ENCODE data around the gene TEF.

The TEF gene

DNA sequence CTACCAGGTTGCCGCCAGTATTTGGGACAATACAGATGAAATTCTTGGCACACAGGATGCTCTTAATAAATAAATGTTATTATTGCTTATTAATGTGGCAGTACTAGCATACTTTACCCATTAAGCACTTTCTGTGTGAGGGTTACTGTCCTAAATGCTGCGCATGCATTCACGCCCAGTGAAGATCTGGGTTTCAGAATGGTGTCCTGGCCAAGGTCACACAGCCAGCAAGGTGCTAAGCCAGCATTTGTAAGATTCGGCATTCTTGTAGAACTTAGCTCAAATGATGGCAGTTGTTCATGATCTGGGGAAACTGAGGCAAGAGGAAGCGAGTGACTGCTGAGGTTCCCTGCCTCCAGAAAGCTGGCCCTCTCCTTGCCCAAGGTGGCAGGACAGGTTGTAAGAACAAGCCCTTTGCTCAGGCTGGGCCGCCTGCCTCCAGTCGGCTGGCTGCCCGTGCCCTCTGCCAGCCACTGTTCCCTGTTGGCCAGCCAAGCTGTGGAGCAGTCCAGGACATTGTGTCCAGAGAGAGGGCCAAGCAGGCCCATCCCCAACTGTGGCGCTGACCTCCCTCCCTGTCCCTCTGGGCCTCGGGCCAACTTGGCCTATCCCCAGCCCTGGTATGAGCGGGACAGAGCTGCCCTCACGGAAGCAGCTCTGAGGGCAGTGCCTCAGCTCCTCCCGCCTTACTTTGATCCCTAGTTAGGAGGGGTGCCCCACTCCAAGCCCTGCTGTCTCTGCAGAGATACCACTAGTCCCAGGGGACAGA is 36.1 kb downstream of the TEF start:
- TF ChIP-seq ZFP3 (CRISPR knock-in tag; IDR thresholded peaks at IDR 0.05) (no peak), ARNTL (CRISPR knock-in tag; IDR thresholded peaks at IDR 0.05; ENCODE audit: borderline replicate concordance, low read depth) (no peak), BACH2 (CRISPR knock-in tag; IDR thresholded peaks at IDR 0.05; ENCODE audit: borderline replicate concordance) (no peak), CSDC2 (CRISPR knock-in tag; IDR thresholded peaks at IDR 0.05) (no peak), PATZ1 (CRISPR knock-in tag; IDR thresholded peaks at IDR 0.05; ENCODE audit: borderline replicate concordance) (no peak), GLIS3 (CRISPR knock-in tag; IDR thresholded peaks at IDR 0.05) (no peak), PPARA (CRISPR knock-in tag; IDR thresholded peaks at IDR 0.05; ENCODE audit: borderline replicate concordance) (no peak)
- TF ChIP-seq, protein P1, sequence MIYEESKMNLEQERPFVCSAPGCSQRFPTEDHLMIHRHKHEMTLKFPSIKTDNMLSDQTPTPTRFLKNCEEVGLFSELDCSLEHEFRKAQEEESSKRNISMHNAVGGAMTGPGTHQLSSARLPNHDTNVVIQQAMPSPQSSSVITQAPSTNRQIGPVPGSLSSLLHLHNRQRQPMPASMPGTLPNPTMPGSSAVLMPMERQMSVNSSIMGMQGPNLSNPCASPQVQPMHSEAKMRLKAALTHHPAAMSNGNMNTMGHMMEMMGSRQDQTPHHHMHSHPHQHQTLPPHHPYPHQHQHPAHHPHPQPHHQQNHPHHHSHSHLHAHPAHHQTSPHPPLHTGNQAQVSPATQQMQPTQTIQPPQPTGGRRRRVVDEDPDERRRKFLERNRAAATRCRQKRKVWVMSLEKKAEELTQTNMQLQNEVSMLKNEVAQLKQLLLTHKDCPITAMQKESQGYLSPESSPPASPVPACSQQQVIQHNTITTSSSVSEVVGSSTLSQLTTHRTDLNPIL (CRISPR knock-in tag; IDR thresholded peaks at IDR 0.05; ENCODE audit: low read depth), result no peak

GRCh38 chr22:41418717-41419116 is 37.0 kb downstream of the TEF start:
- ATAC-seq, result no peak
- no peak for TF ChIP-seq ZFP30 (CRISPR knock-in tag; IDR thresholded peaks at IDR 0.05)
- TF ChIP-seq PATZ1 (CRISPR knock-in tag; IDR thresholded peaks at IDR 0.05; ENCODE audit: borderline replicate concordance), result no peak
- TF ChIP-seq, protein P2, sequence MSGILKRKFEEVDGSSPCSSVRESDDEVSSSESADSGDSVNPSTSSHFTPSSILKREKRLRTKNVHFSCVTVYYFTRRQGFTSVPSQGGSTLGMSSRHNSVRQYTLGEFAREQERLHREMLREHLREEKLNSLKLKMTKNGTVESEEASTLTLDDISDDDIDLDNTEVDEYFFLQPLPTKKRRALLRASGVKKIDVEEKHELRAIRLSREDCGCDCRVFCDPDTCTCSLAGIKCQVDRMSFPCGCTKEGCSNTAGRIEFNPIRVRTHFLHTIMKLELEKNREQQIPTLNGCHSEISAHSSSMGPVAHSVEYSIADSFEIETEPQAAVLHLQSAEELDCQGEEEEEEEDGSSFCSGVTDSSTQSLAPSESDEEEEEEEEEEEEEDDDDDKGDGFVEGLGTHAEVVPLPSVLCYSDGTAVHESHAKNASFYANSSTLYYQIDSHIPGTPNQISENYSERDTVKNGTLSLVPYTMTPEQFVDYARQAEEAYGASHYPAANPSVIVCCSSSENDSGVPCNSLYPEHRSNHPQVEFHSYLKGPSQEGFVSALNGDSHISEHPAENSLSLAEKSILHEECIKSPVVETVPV (CRISPR knock-in tag; IDR thresholded peaks at IDR 0.05), result no peak
- no peak for TF ChIP-seq ISL1 (CRISPR knock-in tag; IDR thresholded peaks at IDR 0.05)
- no peak for TF ChIP-seq ZNF8 (CRISPR knock-in tag; IDR thresholded peaks at IDR 0.05)
- TF ChIP-seq ARNTL (CRISPR knock-in tag; IDR thresholded peaks at IDR 0.05; ENCODE audit: borderline replicate concordance, low read depth), result no peak
- TF ChIP-seq CSDC2 (CRISPR knock-in tag; IDR thresholded peaks at IDR 0.05), result no peak
- TF ChIP-seq ESRRG (CRISPR knock-in tag; IDR thresholded peaks at IDR 0.05), result no peak
- TF ChIP-seq OSR1 (CRISPR knock-in tag; IDR thresholded peaks at IDR 0.05), result no peak
- no peak for TF ChIP-seq ZNF70 (CRISPR knock-in tag; IDR thresholded peaks at IDR 0.05)

More for the DNA sequence above, 36.1 kb downstream of the TEF start:
- peak; percentile 49 for ATAC-seq

- TF ChIP-seq PATZ1 (CRISPR knock-in tag; IDR thresholded peaks at IDR 0.05; ENCODE audit: borderline replicate concordance) (no peak), OSR1 (CRISPR knock-in tag; IDR thresholded peaks at IDR 0.05) (no peak), ZC3H10 (CRISPR knock-in tag; IDR thresholded peaks at IDR 0.05) (no peak), PPARA (CRISPR knock-in tag; IDR thresholded peaks at IDR 0.05; ENCODE audit: borderline replicate concordance) (no peak), ARNTL (CRISPR knock-in tag; IDR thresholded peaks at IDR 0.05; ENCODE audit: borderline replicate concordance, low read depth) (no peak), RARB (CRISPR knock-in tag; IDR thresholded peaks at IDR 0.05) (no peak), ZFP30 (CRISPR knock-in tag; IDR thresholded peaks at IDR 0.05) (no peak), CSDC2 (CRISPR knock-in tag; IDR thresholded peaks at IDR 0.05) (no peak), ZNF70 (CRISPR knock-in tag; IDR thresholded peaks at IDR 0.05) (no peak), BACH2 (CRISPR knock-in tag; IDR thresholded peaks at IDR 0.05; ENCODE audit: borderline replicate concordance) (no peak), GLIS3 (CRISPR knock-in tag; IDR thresholded peaks at IDR 0.05) (no peak), TOX (CRISPR knock-in tag; IDR thresholded peaks at IDR 0.05; ENCODE audit: borderline replicate concordance) (no peak), TSHZ2 (CRISPR knock-in tag; IDR thresholded peaks at IDR 0.05) (no peak), ISL1 (CRISPR knock-in tag; IDR thresholded peaks at IDR 0.05) (no peak)
- ATAC-seq, result no peak
Observed at GRCh38 chr22:41425660-41426365, 44.1 kb downstream of the TEF start.

Data from SK-N-SH treated with all-trans-retinoic acid at 6 μM for 48 hours (cell line).